GM12873 (cell line): Measurements from ENCODE around the gene HMGCR.

Experiments
- TF ChIP-seq, protein P1 (sequence below): IDR thresholded peaks from 2 replicates; pipeline ENCODE4 v1.5.1; 2012; ENCODE audit warnings: low read depth, mild to moderate bottlenecking, moderate library complexity, low read length, control low read depth; ENCODE audit not compliant: insufficient read depth; ENCODE audit errors: missing control alignments

The HMGCR gene

DNA sequence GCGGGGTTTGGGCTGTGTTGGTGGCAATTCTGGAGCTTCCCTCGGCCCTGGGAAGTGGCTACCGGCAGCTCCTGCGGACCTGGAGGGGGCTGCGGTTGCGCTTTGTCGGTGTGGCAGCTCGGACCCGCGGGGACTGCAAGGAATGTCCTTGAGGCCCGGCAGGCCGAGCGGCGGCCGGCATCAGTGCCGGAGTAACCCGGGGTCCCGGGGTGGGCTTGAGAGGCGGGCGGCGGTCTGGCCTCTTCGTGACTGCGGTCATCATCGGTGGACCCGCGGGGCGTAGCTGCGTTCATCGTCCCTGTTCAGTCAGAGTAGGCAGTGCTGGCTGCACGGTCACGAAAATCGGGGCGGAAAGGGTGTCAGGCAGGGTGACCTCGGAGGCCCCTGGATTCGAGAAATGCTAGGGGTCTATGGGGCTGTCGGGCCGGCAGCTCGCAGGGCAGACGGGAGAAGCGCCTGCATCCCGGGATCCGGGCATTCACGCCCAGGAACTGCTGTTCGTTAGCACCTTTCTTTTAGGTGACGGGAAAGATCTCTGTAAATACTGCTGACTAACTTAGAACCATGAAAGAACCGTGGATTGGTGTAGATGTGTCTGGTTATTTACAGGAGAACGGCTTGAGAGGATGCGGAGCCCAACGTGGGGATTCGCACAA lies 474 bp downstream of the HMGCR start:
- TF ChIP-seq, protein P1, sequence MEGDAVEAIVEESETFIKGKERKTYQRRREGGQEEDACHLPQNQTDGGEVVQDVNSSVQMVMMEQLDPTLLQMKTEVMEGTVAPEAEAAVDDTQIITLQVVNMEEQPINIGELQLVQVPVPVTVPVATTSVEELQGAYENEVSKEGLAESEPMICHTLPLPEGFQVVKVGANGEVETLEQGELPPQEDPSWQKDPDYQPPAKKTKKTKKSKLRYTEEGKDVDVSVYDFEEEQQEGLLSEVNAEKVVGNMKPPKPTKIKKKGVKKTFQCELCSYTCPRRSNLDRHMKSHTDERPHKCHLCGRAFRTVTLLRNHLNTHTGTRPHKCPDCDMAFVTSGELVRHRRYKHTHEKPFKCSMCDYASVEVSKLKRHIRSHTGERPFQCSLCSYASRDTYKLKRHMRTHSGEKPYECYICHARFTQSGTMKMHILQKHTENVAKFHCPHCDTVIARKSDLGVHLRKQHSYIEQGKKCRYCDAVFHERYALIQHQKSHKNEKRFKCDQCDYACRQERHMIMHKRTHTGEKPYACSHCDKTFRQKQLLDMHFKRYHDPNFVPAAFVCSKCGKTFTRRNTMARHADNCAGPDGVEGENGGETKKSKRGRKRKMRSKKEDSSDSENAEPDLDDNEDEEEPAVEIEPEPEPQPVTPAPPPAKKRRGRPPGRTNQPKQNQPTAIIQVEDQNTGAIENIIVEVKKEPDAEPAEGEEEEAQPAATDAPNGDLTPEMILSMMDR, result no peak

DNA sequence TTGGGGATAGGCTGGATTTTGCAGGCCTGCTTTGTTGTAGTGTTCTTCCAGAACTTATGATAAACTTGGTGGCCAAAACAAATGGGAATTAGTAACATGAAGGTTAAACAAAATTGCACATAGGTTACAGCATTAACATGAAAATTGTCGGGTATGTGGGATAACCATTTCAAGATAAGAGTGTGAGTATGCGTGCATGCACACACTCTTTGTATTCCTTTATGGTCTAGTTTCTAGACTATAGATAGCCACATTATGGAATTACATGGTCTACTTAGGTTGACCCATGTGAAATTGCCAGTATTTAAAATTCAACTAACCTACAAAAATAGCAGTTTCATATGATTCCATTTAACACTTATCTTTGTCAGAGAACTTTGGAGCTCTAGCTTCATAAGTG lies 1.4 kb downstream of the HMGCR start:
- TF ChIP-seq, protein P1, result no peak

DNA sequence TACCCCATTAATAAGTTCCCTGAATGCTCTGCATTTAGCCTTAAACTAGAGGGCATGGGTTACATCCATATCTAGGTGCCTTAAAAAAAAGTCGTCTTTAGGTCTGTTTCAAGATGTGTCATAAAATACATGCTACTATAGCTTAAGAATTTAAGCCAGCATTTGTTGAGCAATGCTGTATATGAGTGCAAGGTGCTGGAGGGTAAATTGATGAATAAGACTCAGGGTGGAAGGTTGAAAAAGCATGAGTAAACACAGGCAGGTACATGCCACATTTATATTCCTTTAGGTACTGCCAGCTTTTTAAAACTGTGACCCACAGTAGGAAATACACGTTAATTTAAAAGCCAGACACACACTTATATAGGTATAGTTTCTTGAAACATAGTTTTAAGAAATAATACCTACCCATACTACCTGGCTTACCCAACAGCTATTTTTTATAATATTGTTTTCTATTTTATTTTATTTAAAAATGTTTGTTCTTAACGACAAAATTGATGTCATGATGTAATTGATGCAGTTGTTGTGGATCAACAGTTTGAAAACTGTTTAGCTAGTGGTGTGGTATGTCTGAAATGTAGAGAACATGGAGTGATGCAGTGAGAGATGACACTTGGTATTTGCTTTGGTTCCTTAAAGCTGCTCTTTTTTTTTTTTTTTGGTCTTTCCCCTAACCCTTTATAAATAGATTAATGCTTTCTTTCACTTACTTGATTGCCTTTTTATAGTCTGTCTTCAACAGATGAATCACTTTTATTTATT lies 3.9 kb downstream of the HMGCR start:
- TF ChIP-seq, protein P1, result no peak

DNA sequence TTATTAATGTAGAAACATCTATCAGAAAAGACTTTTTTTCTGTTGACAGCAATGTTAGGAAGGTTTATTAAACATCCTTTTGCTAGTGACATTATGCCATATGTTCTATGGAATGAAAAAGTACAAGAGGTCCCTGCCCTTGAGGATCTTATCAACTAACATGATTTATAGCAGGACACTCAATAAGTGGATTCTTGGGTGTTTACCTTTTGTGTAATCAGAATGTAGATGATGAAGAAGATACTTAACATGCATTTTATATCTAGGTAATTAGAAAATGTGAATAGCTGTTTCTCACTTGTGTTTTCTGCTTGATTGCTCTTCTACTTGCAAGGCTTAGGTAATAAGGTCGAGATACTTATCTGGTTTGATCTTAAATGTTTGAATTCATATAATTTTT lies 4.9 kb downstream of the HMGCR start:
- TF ChIP-seq, protein P1, result no peak

DNA sequence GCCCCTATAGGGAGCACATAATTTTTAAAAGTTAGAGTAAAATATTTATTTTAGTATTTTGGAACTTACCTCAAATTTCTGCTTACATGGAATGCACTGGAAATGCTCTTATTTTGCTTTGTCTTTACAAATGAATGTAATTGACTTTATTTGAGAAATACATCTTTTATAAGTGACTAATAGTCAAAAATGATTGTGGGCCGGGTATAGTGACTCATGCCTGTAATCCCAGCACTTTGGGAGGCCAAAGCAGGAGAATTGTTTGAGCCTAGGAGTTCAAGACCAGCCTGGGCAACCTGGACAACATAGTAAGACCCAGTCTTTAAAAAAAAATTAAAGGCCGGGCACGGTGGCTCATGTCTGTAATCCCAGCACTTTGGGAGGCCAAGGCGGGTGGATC lies 5.8 kb downstream of the HMGCR start:
- TF ChIP-seq, protein P1, result no peak

DNA sequence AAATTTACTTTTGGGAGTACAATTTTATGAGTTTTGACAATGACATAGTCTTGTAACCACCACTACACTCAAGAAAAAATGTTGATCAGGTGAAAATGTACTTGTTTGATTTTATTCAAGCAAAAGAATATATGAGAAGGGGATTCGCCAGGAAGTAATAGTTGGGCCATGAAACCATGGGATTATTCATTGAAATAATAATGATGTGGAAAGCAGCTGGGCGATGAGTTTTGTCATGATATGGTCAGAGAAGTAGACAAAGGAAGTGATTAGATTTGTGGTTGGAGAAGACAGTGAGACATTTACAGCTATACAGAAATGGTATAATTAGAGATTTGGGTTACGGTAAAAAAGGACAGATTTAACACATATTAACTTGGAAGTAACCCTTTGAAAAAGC lies 11.2 kb downstream of the HMGCR start:
- TF ChIP-seq, protein P1, result no peak

DNA sequence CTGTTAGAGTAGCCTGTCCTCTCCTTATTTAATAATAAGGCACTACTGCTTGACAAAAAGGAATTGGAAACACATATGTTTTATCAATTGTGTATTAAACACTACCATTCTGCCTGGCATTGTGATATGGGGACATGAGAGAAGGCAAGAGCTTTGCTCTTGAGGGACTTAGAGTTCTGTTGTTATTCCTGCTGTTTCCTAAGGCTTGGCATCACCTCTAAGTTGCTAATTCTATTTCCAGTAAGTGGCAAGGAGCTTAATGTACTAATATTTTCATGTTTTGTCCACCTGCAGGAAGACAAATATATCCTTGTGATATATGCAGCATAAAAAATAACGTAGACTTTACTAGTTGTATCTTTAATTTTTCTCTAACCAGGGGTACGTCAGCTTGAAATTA lies 12.6 kb downstream of the HMGCR start:
- TF ChIP-seq, protein P1, result no peak
